Calu3 (cell line): ENCODE measurements around the gene OOSP3. TPM values are rescaled to one million over a fixed set of nuclear protein-coding genes. Genes with fewer than 3 reads are reported as not detected.

Source experiments
- BruUV-seq: library from RNA; stranded (reverse); fragments of 400-500 nt; replicated peaks from 2 replicates; lab custom pipeline; 2021; lab: Mats Ljungman, UMichigan
- CTCF ChIA-PET: fragments of 300-600 bp; sonication (Branson Sonifier 250); formaldehyde crosslinking; loops from one replicate; lab custom pipeline; 2022; ENCODE audit warnings: antibody characterized with exemption; lab: Charles Lee
- DNase-seq: peaks from one replicate; pipeline ENCODE4 v3.0.0; 2022
- H3K27ac Mint-ChIP-seq: one replicate; pipeline ENCODE4 v1.8.0; 2022; ENCODE audit warnings: mixed read lengths; ENCODE audit not compliant: unreplicated experiment
- H3K27me3 Mint-ChIP-seq: one replicate; pipeline ENCODE4 v1.8.0; 2022; ENCODE audit warnings: mixed read lengths; ENCODE audit not compliant: unreplicated experiment
- H3K36me3 Mint-ChIP-seq: one replicate; pipeline ENCODE4 v1.8.0; 2022; ENCODE audit warnings: mild to moderate bottlenecking, moderate library complexity, mixed read lengths; ENCODE audit not compliant: insufficient read depth, unreplicated experiment
- H3K4me1 Mint-ChIP-seq: one replicate; pipeline ENCODE4 v1.8.0; 2022; ENCODE audit warnings: mild to moderate bottlenecking, low read depth, mixed read lengths; ENCODE audit not compliant: unreplicated experiment
- H3K4me3 Mint-ChIP-seq: one replicate; pipeline ENCODE4 v1.8.0; 2022; ENCODE audit warnings: mild to moderate bottlenecking, low read depth, moderate library complexity, mixed read lengths; ENCODE audit not compliant: unreplicated experiment
- H3K9me3 Mint-ChIP-seq: one replicate; pipeline ENCODE4 v1.8.0; 2022; ENCODE audit warnings: low read depth, mixed read lengths; ENCODE audit not compliant: unreplicated experiment
- intact Hi-C: fragments of 100-400 bp; cut with micrococcal nuclease; formaldehyde crosslinking; loops from one replicate; pipeline ENCODE4 v1.10.0; 2022; ENCODE audit not compliant: unreplicated experiment
- total RNA-seq: library from RNA; stranded (reverse); gene quantifications from 2 replicates; pipeline ENCODE4 v1.2.3, GENCODE V29; 2022
- TF ChIP-seq, protein P1 (sequence below): fragments of 200-600 bp; IDR thresholded peaks from one replicate; pipeline ENCODE4 v1.8.0; 2022; ENCODE audit warnings: antibody characterized with exemption; ENCODE audit not compliant: unreplicated experiment

Gene OOSP3
- total RNA-seq, 1 experiment from 2014 or later: not detected

DNA sequence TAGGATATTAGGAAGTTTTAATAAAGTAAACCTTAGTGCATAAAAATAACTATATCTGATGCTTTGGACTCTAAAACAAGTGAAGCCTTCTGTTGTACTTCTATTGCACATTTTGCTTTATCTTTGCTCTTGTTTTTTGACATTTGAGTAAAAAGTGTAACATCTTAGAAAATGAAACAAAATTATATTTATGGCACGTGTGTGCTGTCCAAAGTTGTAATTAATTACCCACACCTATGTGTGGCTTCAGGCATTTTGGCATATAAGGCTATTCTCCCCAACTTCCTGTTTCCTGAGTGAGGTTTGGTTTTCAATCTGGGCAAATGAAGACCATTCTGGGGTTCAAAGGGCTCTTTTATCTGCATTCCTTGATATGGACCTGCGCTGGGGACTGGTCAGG, 59.5 kb downstream of the OOSP3 start, which contains the start of gene OOSP1:
TSS of gene OOSP1 (plus strand) at position 301 of the 400 bp plus-strand sequence. CDS start at position 324, 23 bp downstream.
- TF ChIP-seq, protein P1, sequence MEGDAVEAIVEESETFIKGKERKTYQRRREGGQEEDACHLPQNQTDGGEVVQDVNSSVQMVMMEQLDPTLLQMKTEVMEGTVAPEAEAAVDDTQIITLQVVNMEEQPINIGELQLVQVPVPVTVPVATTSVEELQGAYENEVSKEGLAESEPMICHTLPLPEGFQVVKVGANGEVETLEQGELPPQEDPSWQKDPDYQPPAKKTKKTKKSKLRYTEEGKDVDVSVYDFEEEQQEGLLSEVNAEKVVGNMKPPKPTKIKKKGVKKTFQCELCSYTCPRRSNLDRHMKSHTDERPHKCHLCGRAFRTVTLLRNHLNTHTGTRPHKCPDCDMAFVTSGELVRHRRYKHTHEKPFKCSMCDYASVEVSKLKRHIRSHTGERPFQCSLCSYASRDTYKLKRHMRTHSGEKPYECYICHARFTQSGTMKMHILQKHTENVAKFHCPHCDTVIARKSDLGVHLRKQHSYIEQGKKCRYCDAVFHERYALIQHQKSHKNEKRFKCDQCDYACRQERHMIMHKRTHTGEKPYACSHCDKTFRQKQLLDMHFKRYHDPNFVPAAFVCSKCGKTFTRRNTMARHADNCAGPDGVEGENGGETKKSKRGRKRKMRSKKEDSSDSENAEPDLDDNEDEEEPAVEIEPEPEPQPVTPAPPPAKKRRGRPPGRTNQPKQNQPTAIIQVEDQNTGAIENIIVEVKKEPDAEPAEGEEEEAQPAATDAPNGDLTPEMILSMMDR: no peak
- Mint-ChIP-seq H3K27ac (no peak within 1 kb of the TSS), H3K4me1 (no peaks in the 10 kb centered on the region), H3K36me3 (no peaks in the 10 kb centered on the region), H3K9me3 (no peaks in the 10 kb centered on the region), H3K27me3 (no peaks in the 10 kb centered on the region), H3K4me3 (no peak within 1 kb of the TSS)
- CTCF ChIA-PET: no interaction called here
- DNase-seq: no peak
- intact Hi-C loops: no loop called here
- BruUV-seq: no TSS peak

DNA sequence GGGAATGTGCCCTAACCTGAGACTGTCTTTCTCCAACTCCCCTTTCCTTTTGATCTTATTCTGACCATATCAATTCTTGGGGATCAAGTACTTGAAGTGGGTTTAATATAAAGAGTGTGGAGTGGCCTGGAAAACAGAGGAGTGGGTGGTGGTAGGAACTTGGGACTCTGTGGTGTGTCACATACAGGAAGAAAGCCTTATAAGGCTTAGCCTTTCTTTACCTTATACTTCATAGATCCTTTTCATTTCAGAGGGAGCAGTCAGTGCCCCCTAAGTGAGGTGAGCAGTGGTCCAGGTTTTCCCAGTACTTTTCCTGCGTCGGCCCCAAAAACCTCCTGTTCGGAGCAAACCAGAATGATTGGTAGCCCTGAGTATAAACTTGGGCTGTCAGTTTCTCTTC, 60.1 kb downstream of the OOSP3 start:
- H3K4me1 Mint-ChIP-seq: no peaks in the 10 kb centered on the region
- TF ChIP-seq, protein P1: no peak
- intact Hi-C loops: no loop called here
- no peaks in the 10 kb centered on the region for H3K9me3 Mint-ChIP-seq
- no peak overlapping the region for H3K4me3 Mint-ChIP-seq
- no peak for DNase-seq
- H3K36me3 Mint-ChIP-seq: no peaks in the 10 kb centered on the region
- no peaks in the 10 kb centered on the region for H3K27me3 Mint-ChIP-seq
- CTCF ChIA-PET: no interaction called here
- H3K27ac Mint-ChIP-seq: no peak overlapping the region
- no TSS peak for BruUV-seq

DNA sequence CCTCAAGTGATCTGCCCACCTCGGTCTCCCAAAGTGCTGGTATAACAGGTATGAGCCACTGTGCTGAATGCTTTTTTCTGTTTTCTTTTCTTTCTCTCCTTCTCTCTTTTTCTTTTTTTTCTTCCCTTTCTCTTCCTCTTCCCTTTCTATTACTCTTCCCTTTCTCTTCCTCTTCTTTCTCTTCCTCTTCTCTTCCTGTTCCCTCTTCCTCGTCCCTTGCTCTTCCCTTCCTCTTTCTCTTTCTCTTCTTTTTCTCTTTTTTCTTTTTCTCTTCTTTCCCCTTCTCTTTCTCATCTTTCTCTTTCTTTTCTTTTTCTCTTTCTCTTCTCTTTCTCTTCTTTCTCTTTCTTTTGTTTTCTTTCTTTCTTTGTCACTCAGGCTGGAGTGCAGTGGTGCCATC, 60.9 kb downstream of the OOSP3 start:
- TF ChIP-seq, protein P1: no peak
- no peak for DNase-seq
- Mint-ChIP-seq H3K36me3 (no peaks in the 10 kb centered on the region), H3K27me3 (no peaks in the 10 kb centered on the region), H3K27ac (no peak overlapping the region), H3K4me3 (no peak overlapping the region), H3K4me1 (no peaks in the 10 kb centered on the region), H3K9me3 (no peaks in the 10 kb centered on the region)
- intact Hi-C loops: no loop called here
- BruUV-seq: no TSS peak
- CTCF ChIA-PET: no interaction called here

DNA sequence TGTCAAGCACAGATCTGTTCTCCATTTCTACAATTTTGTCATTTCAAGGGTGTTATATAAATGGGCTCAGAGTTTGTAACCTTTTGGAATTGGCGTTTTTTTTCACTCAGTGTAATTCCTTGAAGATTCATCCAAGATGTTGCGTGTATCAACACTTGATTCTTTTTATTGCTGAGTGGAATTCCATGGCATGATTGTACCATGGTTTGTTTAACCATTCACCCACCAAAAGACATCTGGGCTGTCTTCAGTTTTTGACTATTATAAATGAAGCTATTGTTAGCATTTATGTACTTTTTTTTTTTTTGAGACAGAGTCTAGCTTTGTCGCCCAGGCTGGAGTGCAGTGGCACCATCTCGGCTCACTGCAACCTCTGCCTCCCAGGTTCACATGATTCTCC, 62.5 kb downstream of the OOSP3 start:
- TF ChIP-seq, protein P1: no peak
- Mint-ChIP-seq H3K4me1 (no peaks in the 10 kb centered on the region), H3K27ac (no peak overlapping the region), H3K36me3 (no peaks in the 10 kb centered on the region), H3K27me3 (no peaks in the 10 kb centered on the region), H3K9me3 (no peaks in the 10 kb centered on the region), H3K4me3 (no peak overlapping the region)
- CTCF ChIA-PET: no interaction called here
- intact Hi-C loops: no loop called here
- no peak for DNase-seq
- no TSS peak for BruUV-seq
